ENCODE data around the gene SLC23A2. TPM values are rescaled to one million over a fixed set of nuclear protein-coding genes. Genes with fewer than 3 reads are reported as not detected.

The SLC23A2 gene
- total RNA-seq, 1 donor from 2014 or later = 20.8 TPM

GRCh38 chr20:4829514-4830215, 171.6 kb downstream of the SLC23A2 start:
- TF ChIP-seq CTCF (IDR thresholded peaks at IDR 0.05; ENCODE audit: insufficient read depth, low read depth, low read length) (no peak), EZH2 (IDR thresholded peaks at IDR 0.05; ENCODE audit: insufficient read depth, low read length) (no peak)
- H3K27me3 Mint-ChIP-seq (ENCODE audit: low read depth, unreplicated experiment) = peaks cover 2% of the 10 kb centered on the region
- Histone ChIP-seq H4K20me1 (ENCODE audit: insufficient read depth, low read length) (no peaks in the 10 kb centered on the region), H2AFZ (ENCODE audit: low read depth, low read length) (no peak overlapping the region), H3K27me3 (ENCODE audit: insufficient read depth, low read length) (no peaks in the 10 kb centered on the region), H3K36me3 (ENCODE audit: insufficient read depth, low read length) (no peaks in the 10 kb centered on the region), H3K4me1 (ENCODE audit: insufficient read depth, low read length) (no peaks in the 10 kb centered on the region), H3K4me3 (ENCODE audit: insufficient read depth, low read depth, low read length) (no peak overlapping the region), H3K27ac (ENCODE audit: low read depth, low read length) (no peak overlapping the region), H3K9ac (ENCODE audit: low read length) (no peak overlapping the region), H3K79me2 (ENCODE audit: insufficient read depth, low read length) (no peaks in the 10 kb centered on the region), H3K4me2 (ENCODE audit: low read length) (no peak overlapping the region), H3K9me3 (ENCODE audit: insufficient read depth, low read depth, low read length) (no peaks in the 10 kb centered on the region)
- no peak overlapping the region for H3K27ac Mint-ChIP-seq (ENCODE audit: unreplicated experiment)
- DNase-seq (ENCODE audit: low read depth) (no peak), FAIRE-seq (no peak)
- no peaks in the 10 kb centered on the region for H3K9me3 Mint-ChIP-seq (ENCODE audit: unreplicated experiment)
- H3K36me3 Mint-ChIP-seq (ENCODE audit: low read depth, unreplicated experiment) = no peaks in the 10 kb centered on the region
- no peaks in the 10 kb centered on the region for H3K4me1 Mint-ChIP-seq (ENCODE audit: low read depth, unreplicated experiment)
- H3K4me3 Mint-ChIP-seq (ENCODE audit: unreplicated experiment) = no peak overlapping the region

GRCh38 chr20:4828830-4829513, 172.3 kb downstream of the SLC23A2 start:
- no peak overlapping the region for H3K4me3 ChIP-seq (ENCODE audit: insufficient read depth, low read depth, low read length)
- no peaks in the 10 kb centered on the region for H3K9me3 ChIP-seq (ENCODE audit: insufficient read depth, low read depth, low read length)
- DNase-seq (ENCODE audit: low read depth) = no peak
- no peak overlapping the region for H3K27ac ChIP-seq (ENCODE audit: low read depth, low read length)
- peaks cover under 1% of the 10 kb centered on the region for H3K4me1 ChIP-seq (ENCODE audit: insufficient read depth, low read length)
- Mint-ChIP-seq H3K36me3 (ENCODE audit: low read depth, unreplicated experiment) (no peaks in the 10 kb centered on the region), H3K4me3 (ENCODE audit: unreplicated experiment) (no peak overlapping the region), H3K9me3 (ENCODE audit: unreplicated experiment) (no peaks in the 10 kb centered on the region), H3K27me3 (ENCODE audit: low read depth, unreplicated experiment) (peaks cover 2% of the 10 kb centered on the region), H3K27ac (ENCODE audit: unreplicated experiment) (no peak overlapping the region), H3K4me1 (ENCODE audit: low read depth, unreplicated experiment) (peaks cover 2% of the 10 kb centered on the region)
- H2AFZ ChIP-seq (ENCODE audit: low read depth, low read length) = no peak overlapping the region
- no peaks in the 10 kb centered on the region for H3K79me2 ChIP-seq (ENCODE audit: insufficient read depth, low read length)
- no peak for TF ChIP-seq CTCF (IDR thresholded peaks at IDR 0.05; ENCODE audit: insufficient read depth, low read depth, low read length)
- TF ChIP-seq EZH2 (IDR thresholded peaks at IDR 0.05; ENCODE audit: insufficient read depth, low read length) = no peak
- H3K36me3 ChIP-seq (ENCODE audit: insufficient read depth, low read length) = no peaks in the 10 kb centered on the region
- H3K27me3 ChIP-seq (ENCODE audit: insufficient read depth, low read length) = no peaks in the 10 kb centered on the region
- no peak overlapping the region for H3K9ac ChIP-seq (ENCODE audit: low read length)
- H3K4me2 ChIP-seq (ENCODE audit: low read length) = no peak overlapping the region
- no peak for FAIRE-seq
- no peaks in the 10 kb centered on the region for H4K20me1 ChIP-seq (ENCODE audit: insufficient read depth, low read length)

- Mint-ChIP-seq H3K4me1 (ENCODE audit: low read depth, unreplicated experiment) (peaks cover 8% of the 10 kb centered on the region), H3K4me3 (ENCODE audit: unreplicated experiment) (peak overlapping the region; percentile 34), H3K36me3 (ENCODE audit: low read depth, unreplicated experiment) (peaks cover 2% of the 10 kb centered on the region), H3K27me3 (ENCODE audit: low read depth, unreplicated experiment) (peaks cover 16% of the 10 kb centered on the region), H3K9me3 (ENCODE audit: unreplicated experiment) (no peaks in the 10 kb centered on the region), H3K27ac (ENCODE audit: unreplicated experiment) (no peak overlapping the region)
- Histone ChIP-seq H3K27ac (ENCODE audit: low read depth, low read length) (no peak overlapping the region), H3K36me3 (ENCODE audit: insufficient read depth, low read length) (no peaks in the 10 kb centered on the region), H2AFZ (ENCODE audit: low read depth, low read length) (no peak overlapping the region), H3K4me2 (ENCODE audit: low read length) (no peak overlapping the region), H4K20me1 (ENCODE audit: insufficient read depth, low read length) (no peaks in the 10 kb centered on the region), H3K27me3 (ENCODE audit: insufficient read depth, low read length) (peaks cover 16% of the 10 kb centered on the region), H3K9ac (ENCODE audit: low read length) (no peak overlapping the region), H3K9me3 (ENCODE audit: insufficient read depth, low read depth, low read length) (no peaks in the 10 kb centered on the region), H3K4me3 (ENCODE audit: insufficient read depth, low read depth, low read length) (no peak overlapping the region), H3K79me2 (ENCODE audit: insufficient read depth, low read length) (no peaks in the 10 kb centered on the region), H3K4me1 (ENCODE audit: insufficient read depth, low read length) (peaks cover 10% of the 10 kb centered on the region)
- TF ChIP-seq EZH2 (IDR thresholded peaks at IDR 0.05; ENCODE audit: insufficient read depth, low read length) (no peak), CTCF (IDR thresholded peaks at IDR 0.05; ENCODE audit: insufficient read depth, low read depth, low read length) (no peak)
- DNase-seq (ENCODE audit: low read depth) (no peak), FAIRE-seq (no peak)
Observed at GRCh38 chr20:4821590-4821989, 179.7 kb downstream of the SLC23A2 start.

Data from astrocyte (in vitro differentiated cells and primary cell).